ENCODE data around the gene LURAP1L. TPM values are rescaled to one million over a fixed set of nuclear protein-coding genes. Genes with fewer than 3 reads are reported as not detected.
A peak's percentile ranks its signal among the peaks of the same experiment; 100 is the strongest.
"Not testable (repeated sequence)": the region's sequence is repeated elsewhere in the genome, so short reads cannot be mapped to it uniquely, and the experiment has no call there.

LURAP1L gene
- total RNA-seq, 1 donor from 2014 or later = 30.8 TPM

DNA sequence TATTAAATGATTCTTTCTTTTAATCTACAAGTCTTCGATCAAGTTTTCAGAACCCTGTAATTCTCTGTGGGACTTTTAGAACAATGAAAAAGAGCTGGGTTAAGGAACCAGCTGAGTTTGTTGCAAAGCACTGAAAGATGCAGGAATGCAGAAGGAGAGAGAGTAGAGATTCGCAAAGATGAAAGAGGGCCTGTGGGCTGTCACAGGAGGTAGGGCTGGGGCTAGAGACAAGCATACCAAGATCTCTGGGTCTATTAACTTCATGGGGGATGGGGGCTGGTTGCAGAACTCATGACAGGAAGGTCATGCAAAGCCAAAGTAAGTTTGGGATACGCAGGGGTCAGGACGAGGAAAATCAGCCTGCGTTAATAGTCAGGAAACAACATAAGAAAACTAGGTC lies 81.8 kb downstream of the LURAP1L start:
- peak; percentile 31 for DNase-seq (ENCODE audit: low spot score)

DNA sequence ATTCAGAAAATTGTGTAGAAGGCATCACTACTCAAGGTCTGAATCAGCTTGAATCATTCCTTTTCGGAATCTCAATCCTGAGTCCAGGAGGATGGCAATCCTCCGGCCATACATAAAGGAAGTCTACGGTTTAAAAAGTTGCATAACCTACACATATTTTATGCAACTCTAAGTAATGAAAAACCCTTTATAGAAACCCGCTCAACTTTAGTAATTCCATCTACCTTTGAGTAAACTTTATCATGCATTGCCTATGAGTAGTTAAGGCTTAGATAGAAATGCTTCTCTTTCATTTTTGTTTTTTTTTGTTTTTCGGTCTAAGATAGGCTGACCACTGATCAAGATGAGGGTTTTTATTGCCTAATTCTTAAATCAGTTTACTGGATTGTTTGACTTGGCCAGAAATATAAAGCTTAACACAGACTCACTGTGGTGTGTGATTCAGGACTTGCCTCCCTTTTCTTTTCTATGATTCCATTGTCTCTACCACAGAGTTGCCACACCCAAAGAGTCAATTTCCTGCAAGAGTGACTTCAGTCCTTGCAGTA lies 85.0 kb downstream of the LURAP1L start:
- DNase-seq (ENCODE audit: low spot score) = no peak

DNA sequence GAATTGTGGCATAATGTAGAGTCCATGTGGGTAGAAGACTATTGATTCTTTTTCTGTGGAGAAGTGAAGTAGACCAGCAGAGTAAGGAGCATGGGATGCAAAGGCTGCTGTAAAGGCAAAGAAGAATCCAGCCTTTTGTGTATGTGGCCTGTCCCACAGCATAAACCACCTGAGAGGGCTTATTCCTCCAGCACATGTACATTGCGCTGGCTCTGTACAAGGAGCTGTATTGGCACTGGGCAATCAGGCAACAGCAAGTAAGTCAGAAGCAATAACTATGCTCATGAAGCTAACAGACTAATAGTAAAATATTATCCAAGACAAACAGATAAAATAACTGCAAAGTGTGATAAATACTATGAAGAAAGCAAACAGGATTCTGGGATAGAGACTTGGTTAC lies 86.2 kb downstream of the LURAP1L start:
- DNase-seq (ENCODE audit: low spot score) = no peak

DNA sequence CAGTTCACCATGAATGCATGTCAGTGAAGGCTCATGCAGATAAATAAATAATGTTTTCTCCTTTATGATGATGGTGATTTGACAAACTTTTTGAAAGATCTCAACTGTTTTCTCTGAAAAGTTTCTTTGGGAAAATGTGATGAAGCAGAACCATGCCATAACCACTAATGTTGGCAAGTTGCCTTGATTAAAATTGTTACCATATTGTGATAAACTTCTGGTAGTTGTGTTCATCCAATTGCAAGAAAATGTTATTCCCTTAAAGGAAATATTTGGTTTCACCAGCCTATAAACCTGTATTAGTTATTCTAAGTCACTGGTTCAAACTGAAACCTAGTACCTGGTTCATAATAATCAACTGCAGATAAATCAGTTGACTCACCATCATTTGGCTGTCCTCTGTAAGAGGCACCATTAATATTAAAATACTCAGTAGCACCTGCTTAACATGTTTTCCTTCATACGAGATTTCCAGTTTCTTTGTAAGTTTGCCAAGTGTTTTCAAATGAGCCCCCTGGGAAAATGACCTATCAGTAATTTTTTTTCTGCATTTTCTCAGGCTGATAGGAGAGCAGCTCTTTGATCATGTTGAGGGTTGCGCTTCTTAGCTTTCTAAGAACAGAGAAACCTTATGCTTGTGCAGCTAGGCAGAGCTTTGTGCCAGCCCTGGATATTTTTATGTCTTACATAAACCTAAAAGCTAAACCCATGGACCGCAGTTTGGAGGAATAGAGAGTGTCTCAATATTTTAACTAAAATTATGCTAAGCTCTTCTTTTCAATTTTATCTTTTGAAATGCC lies 88.0 kb downstream of the LURAP1L start:
- peak; percentile 73 for DNase-seq (ENCODE audit: low spot score)

DNA sequence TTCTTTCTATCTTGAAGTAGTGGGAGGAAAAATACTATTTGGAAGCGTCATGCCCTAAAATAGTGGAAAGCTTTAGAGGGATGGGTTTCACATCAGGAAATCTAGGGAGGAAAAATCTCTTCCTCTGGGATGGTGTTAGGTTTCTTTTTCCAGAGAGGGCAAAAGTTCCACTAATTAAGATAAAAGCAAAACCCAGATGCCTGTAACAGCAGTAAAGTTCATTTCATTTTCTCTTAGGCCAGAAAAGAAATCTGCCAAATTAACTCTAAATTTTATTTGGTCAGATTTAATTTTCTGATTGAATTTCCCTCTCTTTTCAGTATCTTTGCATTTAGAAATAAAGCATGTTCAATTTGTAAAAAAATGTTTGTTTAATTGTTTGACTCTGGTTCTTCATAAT lies 88.8 kb downstream of the LURAP1L start:
- DNase-seq (ENCODE audit: low spot score) = no peak

DNA sequence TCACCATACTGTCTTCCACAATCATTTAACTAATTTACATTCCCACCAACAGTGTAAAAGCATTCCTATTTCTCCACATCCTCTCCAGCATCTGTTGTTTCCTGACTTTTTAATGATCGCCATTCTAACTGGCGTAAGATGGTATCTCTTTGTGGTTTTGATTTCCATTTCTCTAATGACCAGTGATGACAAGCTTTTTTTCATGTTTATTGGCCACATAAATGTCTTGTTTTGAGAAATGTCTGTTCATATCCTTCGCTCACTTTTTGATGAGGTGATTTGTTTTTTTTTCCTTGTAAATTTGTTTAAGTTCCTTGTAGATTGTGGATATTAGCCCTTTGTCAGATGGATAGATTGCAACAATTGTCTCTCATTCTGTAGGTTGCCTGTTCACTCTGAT lies 90.6 kb downstream of the LURAP1L start:
- DNase-seq (ENCODE audit: low spot score) = not testable (repeated sequence)

Other genes with a start within 250 kb of the LURAP1L start
- gene TYRP1, start 81.6 kb upstream of the LURAP1L start, total RNA-seq (ENCODE audit: insufficient read depth, low replicate concordance) = 8.4 TPM